Testis (tissue), 3 donors: ENCODE measurements around the gene PTPRD. TPM values are rescaled to one million over a fixed set of nuclear protein-coding genes. Genes with fewer than 3 reads are reported as not detected.

Source experiments
- DNase-seq: peaks from one replicate; pipeline ENCODE4 v3.0.0-alpha.2; 2019
- H3K27ac ChIP-seq, 2 donors: fragments of 200-600 bp; sonication (generic); one replicate each; pipeline ENCODE4 v1.5.1; 2019
- H3K27me3 ChIP-seq: fragments of 200-600 bp; sonication (generic); one replicate; pipeline ENCODE4 v1.5.1; 2019
- H3K36me3 ChIP-seq: fragments of 200-600 bp; sonication (generic); one replicate; pipeline ENCODE4 v1.5.1; 2017; ENCODE audit warnings: low read depth; ENCODE audit errors: missing control alignments
- H3K4me1 ChIP-seq: fragments of 200-600 bp; sonication (generic); one replicate; pipeline ENCODE4 v1.5.1; 2019
- H3K4me3 ChIP-seq, 2 donors: fragments of 200-600 bp; sonication (generic); one replicate each; pipeline ENCODE4 v1.5.1; 2017 to 2019
- H3K9me3 ChIP-seq: fragments of 200-600 bp; sonication (generic); one replicate; pipeline ENCODE4 v1.5.1; 2017
- POLR2A ChIP-seq: fragments of 450-650 bp; IDR thresholded peaks from one replicate; pipeline ENCODE4 v1.6.1; 2017; ENCODE audit warnings: antibody characterized with exemption, mild to moderate bottlenecking, moderate library complexity
- WGBS, 2 donors: methylation state at CpG; one replicate each; pipeline ENCODE4 v1.1.5; 2018; 5-methylcytosine and 5-hydroxymethylcytosine counted together
- intact Hi-C: fragments of 100-400 bp; cut with DNase I; formaldehyde crosslinking; loops from one replicate; pipeline ENCODE4 v1.15.1; 2023; ENCODE audit warnings: low total_unique reads
- polyA plus RNA-seq: library from polyadenylated mRNA; stranded (reverse); fragments of 350-450 nt; fragmentation: Illumina TruSeq; extraction: RNeasy Lipid Tissue Mini Kit (QIAGEN cat#74804); gene quantifications from one replicate; pipeline ENCODE4 v1.2.3, GENCODE V29; 2014; ENCODE audit warnings: low read depth, low replicate concordance; ENCODE audit not compliant: insufficient read depth
- total RNA-seq, 2 donors: library from RNA; depleted of rRNA; stranded (reverse); fragments of >200 nt; gene quantifications; one replicate each; pipeline ENCODE4 v1.2.3, GENCODE V29; 2016
- TF ChIP-seq, protein P1 (sequence below), 3 experiments: fragments of 450-650 bp in 2 of 3; fragments of 200-600 bp in 1 of 3; sonication (generic) in 1 of 3; IDR thresholded peaks; one replicate each; pipeline ENCODE4 v1.5.1; 2016 to 2019; ENCODE audit warnings: antibody characterized with exemption in 3 of 3, mild to moderate bottlenecking in 2 of 3, moderate library complexity in 1 of 3

Gene PTPRD
- total and polyA plus RNA-seq, 3 donors from 2014 or later: 15.4 to 33.6 (median 32.5) TPM

DNA sequence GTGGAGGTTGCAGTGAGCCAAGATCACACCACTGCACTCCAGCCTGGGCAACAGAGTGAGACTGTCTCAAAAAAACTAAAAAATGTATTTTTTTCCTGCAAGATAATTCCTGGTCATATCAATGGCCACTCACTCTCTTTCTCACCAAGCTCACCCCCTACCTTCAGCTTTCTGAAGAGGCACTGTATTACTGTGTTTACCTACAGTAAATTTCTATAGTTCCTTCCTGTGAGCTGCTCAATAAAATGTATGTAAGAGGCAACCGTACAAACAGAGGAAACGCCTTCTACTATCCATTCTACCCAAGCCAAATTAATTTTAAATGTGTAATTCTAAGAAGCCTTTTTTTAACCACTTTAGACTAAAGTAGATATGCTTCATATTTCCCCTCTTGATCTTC lies 1883.9 kb downstream of the PTPRD start:
- Histone ChIP-seq H3K4me1 (peaks cover 6% of the 10 kb centered on the region), H3K4me3 (no peak overlapping the region), H3K27ac (no peak overlapping the region), H3K36me3 (no peaks in the 10 kb centered on the region), H3K9me3 (no peaks in the 10 kb centered on the region), H3K27me3 (no peaks in the 10 kb centered on the region)
- no peak for DNase-seq
- intact Hi-C loops: no loop called here
- TF ChIP-seq, protein P1, sequence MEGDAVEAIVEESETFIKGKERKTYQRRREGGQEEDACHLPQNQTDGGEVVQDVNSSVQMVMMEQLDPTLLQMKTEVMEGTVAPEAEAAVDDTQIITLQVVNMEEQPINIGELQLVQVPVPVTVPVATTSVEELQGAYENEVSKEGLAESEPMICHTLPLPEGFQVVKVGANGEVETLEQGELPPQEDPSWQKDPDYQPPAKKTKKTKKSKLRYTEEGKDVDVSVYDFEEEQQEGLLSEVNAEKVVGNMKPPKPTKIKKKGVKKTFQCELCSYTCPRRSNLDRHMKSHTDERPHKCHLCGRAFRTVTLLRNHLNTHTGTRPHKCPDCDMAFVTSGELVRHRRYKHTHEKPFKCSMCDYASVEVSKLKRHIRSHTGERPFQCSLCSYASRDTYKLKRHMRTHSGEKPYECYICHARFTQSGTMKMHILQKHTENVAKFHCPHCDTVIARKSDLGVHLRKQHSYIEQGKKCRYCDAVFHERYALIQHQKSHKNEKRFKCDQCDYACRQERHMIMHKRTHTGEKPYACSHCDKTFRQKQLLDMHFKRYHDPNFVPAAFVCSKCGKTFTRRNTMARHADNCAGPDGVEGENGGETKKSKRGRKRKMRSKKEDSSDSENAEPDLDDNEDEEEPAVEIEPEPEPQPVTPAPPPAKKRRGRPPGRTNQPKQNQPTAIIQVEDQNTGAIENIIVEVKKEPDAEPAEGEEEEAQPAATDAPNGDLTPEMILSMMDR (IDR thresholded peaks at IDR 0.05): no peak
- no peak for TF ChIP-seq POLR2A
- 86 to 88% methylated on average over 2 of the region's 2 CpGs for WGBS, 2 donors

- Histone ChIP-seq H3K4me3 (no peak overlapping the region), H3K4me1 (no peaks in the 10 kb centered on the region), H3K36me3 (no peaks in the 10 kb centered on the region), H3K9me3 (no peaks in the 10 kb centered on the region), H3K27ac (no peak overlapping the region), H3K27me3 (no peaks in the 10 kb centered on the region)
- no peak for TF ChIP-seq POLR2A
- TF ChIP-seq, protein P1 (IDR thresholded peaks at IDR 0.05): no peak
- WGBS, 2 donors: 46 to 59% methylated on average over 2 of the region's 2 CpGs
- DNase-seq: no peak
- intact Hi-C loops: no loop called here
Measured at GRCh38 chr9:8727191-8727590, 1885.6 kb downstream of the PTPRD start.

DNA sequence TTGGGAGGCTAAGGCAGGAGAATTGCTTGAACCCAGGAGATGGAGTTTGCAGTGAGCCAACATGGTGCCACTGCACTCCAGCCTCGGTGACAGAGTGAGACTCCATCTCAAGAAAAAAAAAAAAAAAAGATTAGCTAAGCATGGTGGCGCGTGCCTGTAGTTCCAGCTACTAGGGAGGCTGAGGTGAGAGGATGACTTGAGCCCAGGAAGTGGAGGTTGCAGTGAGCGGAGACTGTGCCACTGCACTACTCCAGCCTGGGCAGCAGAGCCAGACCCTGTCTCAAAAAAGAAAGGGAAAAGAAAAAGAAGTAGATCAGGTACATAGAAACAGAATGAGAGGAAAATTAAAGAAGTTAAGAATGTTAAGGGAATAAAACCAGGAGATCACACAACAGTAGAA lies 1886.1 kb downstream of the PTPRD start:
- Histone ChIP-seq H3K27me3 (no peaks in the 10 kb centered on the region), H3K4me1 (no peaks in the 10 kb centered on the region), H3K9me3 (no peaks in the 10 kb centered on the region), H3K27ac (no peak overlapping the region), H3K36me3 (no peaks in the 10 kb centered on the region), H3K4me3 (no peak overlapping the region)
- no peak for DNase-seq
- no peak for TF ChIP-seq POLR2A
- TF ChIP-seq, protein P1 (IDR thresholded peaks at IDR 0.05): no peak
- intact Hi-C loops: no loop called here
- 98 to 100% methylated on average over 4 of the region's 4 CpGs for WGBS, 2 donors

DNA sequence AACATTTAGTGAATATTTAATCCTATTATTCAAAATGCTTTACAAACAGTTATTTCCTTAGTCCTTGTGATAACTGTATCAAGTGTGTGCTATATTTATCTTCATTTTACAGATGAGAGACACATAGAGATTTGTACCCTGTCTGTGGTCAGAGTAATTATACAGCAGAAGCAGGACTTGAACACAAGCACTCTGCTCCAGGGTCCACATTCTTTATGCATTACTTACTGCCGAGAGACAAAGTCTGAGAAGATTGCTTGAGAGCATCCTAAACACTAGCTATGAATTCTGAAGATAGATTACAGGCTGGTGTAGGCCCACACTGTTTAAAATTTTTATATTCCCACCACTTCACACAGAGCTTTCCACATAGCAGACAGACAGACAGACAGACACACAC lies 1887.2 kb downstream of the PTPRD start:
- Histone ChIP-seq H3K4me1 (no peaks in the 10 kb centered on the region), H3K36me3 (no peaks in the 10 kb centered on the region), H3K27me3 (no peaks in the 10 kb centered on the region), H3K4me3 (no peak overlapping the region), H3K9me3 (no peaks in the 10 kb centered on the region), H3K27ac (no peak overlapping the region)
- TF ChIP-seq POLR2A: no peak
- TF ChIP-seq, protein P1 (IDR thresholded peaks at IDR 0.05): no peak
- intact Hi-C loops: no loop called here
- 0 to 100% methylated on average over 1 of the region's 1 CpG for WGBS, 2 donors
- DNase-seq: no peak

GRCh38 chr9:8724284-8725018 lies 1888.4 kb downstream of the PTPRD start:
- Histone ChIP-seq H3K9me3 (no peaks in the 10 kb centered on the region), H3K36me3 (no peaks in the 10 kb centered on the region), H3K27ac (no peak overlapping the region), H3K27me3 (no peaks in the 10 kb centered on the region), H3K4me3 (no peak overlapping the region), H3K4me1 (no peaks in the 10 kb centered on the region)
- TF ChIP-seq POLR2A: no peak
- TF ChIP-seq, protein P1 (IDR thresholded peaks at IDR 0.05): no peak
- 40 to 41% methylated on average over 11 of the region's 11 CpGs for WGBS, 2 donors
- intact Hi-C loops: no loop called here
- DNase-seq: peak; percentile 51
